GM12878 (cell line): ENCODE measurements around the gene USF3. TPM values are rescaled to one million over a fixed set of nuclear protein-coding genes. Genes with fewer than 3 reads are reported as not detected.

Source experiments
- ATAC-seq: fragments of 200-7000 bp; cut with Tn5 transposase; 3 replicates; pipeline ENCODE4 v1.9.1; 2020; ENCODE audit warnings: mild to moderate bottlenecking, moderate library complexity
- BruUV-seq: library from RNA; stranded (reverse); fragments of 400-500 nt; replicated peaks from 2 replicates; lab custom pipeline; 2021; lab: Mats Ljungman, UMichigan
- CTCF ChIA-PET: fragments of 300-600 bp; sonication (Branson Sonifier 250); formaldehyde crosslinking; extraction: SDS; loops from one replicate; lab custom pipeline; 2021; ENCODE audit warnings: inconsistent platforms; lab: Yijun Ruan, JAX
- POLR2A ChIA-PET: fragments of 350-600 bp; formaldehyde crosslinking; extraction: SDS; loops from one replicate; lab custom pipeline; 2021; ENCODE audit warnings: inconsistent platforms; lab: Charles Lee
- RAD21 ChIA-PET: fragments of 300-600 bp; sonication (Branson Sonifier 250); formaldehyde crosslinking; loops from one replicate; lab custom pipeline; 2023; ENCODE audit warnings: antibody characterized with exemption; ENCODE audit not compliant: unreplicated experiment; lab: Charles Lee
- SMC1A ChIA-PET: fragments of 300-600 bp; sonication (Branson Sonifier 250); formaldehyde crosslinking; loops from one replicate; lab custom pipeline; 2023; ENCODE audit not compliant: unreplicated experiment, uncharacterized antibody; lab: Charles Lee
- DNase-seq: peaks from one replicate; pipeline ENCODE4 v3.0.0-alpha.2; 2011; ENCODE audit warnings: low read depth, low spot score
- FAIRE-seq: peaks from 3 replicates; lab custom pipeline; 2011; peaks lifted over from hg19 to GRCh38; lab: Jason Lieb, UNC
- H2AFZ ChIP-seq: 2 replicates; pipeline ENCODE4 v1.6.0; 2011; ENCODE audit warnings: low read depth, low read length, control low read depth; ENCODE audit not compliant: control insufficient read depth
- H3K27ac ChIP-seq: 2 replicates; pipeline ENCODE4 v1.5.1; 2011; ENCODE audit warnings: control low read depth; ENCODE audit not compliant: control insufficient read depth, insufficient read depth
- H3K27me3 ChIP-seq, 2 experiments: replicated peaks in 1 of 2; 2 replicates each; pipeline versions ENCODE4 v1.6.0 to v1.6.1; 2011; ENCODE audit warnings: low read length in 1 of 2; ENCODE audit not compliant: control insufficient read depth in 2 of 2, insufficient read depth in 2 of 2
- H3K36me3 ChIP-seq, 2 experiments: 2 replicates each; pipeline ENCODE4 v1.5.1; 2011; ENCODE audit warnings: low read length in 1 of 2; ENCODE audit not compliant: control insufficient read depth in 2 of 2, insufficient read depth in 2 of 2
- H3K4me1 ChIP-seq: 2 replicates; pipeline ENCODE4 v1.6.1; 2011; ENCODE audit warnings: mild to moderate bottlenecking, low read length, moderate library complexity, mixed read lengths; ENCODE audit not compliant: control insufficient read depth, insufficient read depth
- H3K4me2 ChIP-seq: 2 replicates; pipeline ENCODE4 v1.6.0; 2011; ENCODE audit warnings: control low read depth; ENCODE audit not compliant: control insufficient read depth, insufficient read depth
- H3K4me3 ChIP-seq: fragments of 200-600 bp; sonication (generic); 2 replicates; pipeline ENCODE4 v1.5.1; 2016
- H3K79me2 ChIP-seq: 2 replicates; pipeline ENCODE4 v1.6.0; 2011; ENCODE audit warnings: low read length; ENCODE audit not compliant: control insufficient read depth, insufficient read depth
- H3K9ac ChIP-seq: 2 replicates; pipeline ENCODE4 v1.8.0; 2011; ENCODE audit warnings: low read length, control low read depth, mixed read lengths; ENCODE audit not compliant: control insufficient read depth, insufficient read depth
- H3K9me3 ChIP-seq: replicated peaks from 3 replicates; pipeline ENCODE4 v1.5.1; 2011; ENCODE audit warnings: mild to moderate bottlenecking, low read length; ENCODE audit not compliant: control insufficient read depth, insufficient read depth
- H4K20me1 ChIP-seq: 2 replicates; pipeline ENCODE4 v1.6.0; 2011; ENCODE audit not compliant: control insufficient read depth, insufficient read depth
- BCL3 ChIP-seq: IDR thresholded peaks from 2 replicates; pipeline ENCODE4 v1.6.1; 2011; ENCODE audit warnings: borderline replicate concordance, low read depth, mild to moderate bottlenecking, moderate library complexity, low read length; ENCODE audit not compliant: insufficient read depth, poor library complexity, severe bottlenecking
- CBX3 ChIP-seq: fragments of 200-600 bp; sonication (generic); IDR thresholded peaks from 2 replicates; pipeline ENCODE4 v1.6.1; 2016; ENCODE audit warnings: low read depth, borderline replicate concordance
- MTA2 ChIP-seq: fragments of 450-650 bp; IDR thresholded peaks from 2 replicates; pipeline ENCODE4 v1.6.1; 2016; ENCODE audit warnings: low read depth, mild to moderate bottlenecking, moderate library complexity
- POU2F2 ChIP-seq: IDR thresholded peaks from 3 replicates; pipeline ENCODE4 v1.6.1; 2011; ENCODE audit warnings: low read depth, mild to moderate bottlenecking, low read length, borderline replicate concordance
- TAF1 ChIP-seq: IDR thresholded peaks from 2 replicates; pipeline ENCODE4 v1.6.1; 2011; ENCODE audit warnings: mild to moderate bottlenecking, low read depth, low read length, borderline replicate concordance
- ZBTB33 ChIP-seq: fragments of 450-650 bp; IDR thresholded peaks from 2 replicates; pipeline ENCODE4 v1.6.1; 2017; ENCODE audit warnings: mild to moderate bottlenecking
- WGBS: methylation state at CpG from one replicate; pipeline ENCODE4 v1.1.6; 2016; ENCODE audit warnings: low lambda C conversion rate; ENCODE audit not compliant: insufficient replicate concordance, insufficient coverage; ENCODE audit errors: missing lambda C conversion rate; 5-methylcytosine and 5-hydroxymethylcytosine counted together
- in situ Hi-C: fragments of 300-500 bp; cut with MboI; formaldehyde crosslinking; loops from 9 replicates; pipeline ENCODE4 v1.14.3; 2018; ENCODE audit warnings: mixed read lengths
- intact Hi-C: fragments of 100-400 bp; cut with micrococcal nuclease; formaldehyde crosslinking; loops from one replicate; pipeline ENCODE4 v1.14.2; 2022; ENCODE audit not compliant: unreplicated experiment
- polyA plus RNA-seq, 11 experiments: library from polyadenylated mRNA; depleted of rRNA in 4 of 11; unstranded in 6 of 11; stranded (reverse) in 5 of 11; fragments of >200 nt; fragmentation: Nextera tagmentation in 4 of 11; fragmentation: Illumina TruSeq in 1 of 11; extraction: Ambion mirVana in 4 of 11; extraction: Trizol in 1 of 11; gene quantifications; 1 replicate in 1 of 11; 2 replicates in 10 of 11; pipeline versions ENCODE4 v1.2.1 to v1.2.3, GENCODE V29; 2011 to 2016; ENCODE audit warnings: inconsistent platforms in 2 of 11, missing spikeins in 2 of 11, low read depth in 1 of 11
- total RNA-seq, 4 experiments: library from RNA; depleted of rRNA in 3 of 4; stranded (reverse); fragments of >200 nt in 3 of 4; fragmentation: Illumina TruSeq in 1 of 4; extraction: Trizol in 1 of 4; gene quantifications; 2 replicates each; pipeline versions ENCODE4 v1.2.1 to v1.2.3, GENCODE V29; 2013 to 2021

The USF3 gene
- total and polyA plus RNA-seq, 10 of the 15 experiments (the other 5 are each of a cell fraction or from before 2014, with no cell fraction given): 3.1 to 15.9 (median 7.8) TPM

DNA sequence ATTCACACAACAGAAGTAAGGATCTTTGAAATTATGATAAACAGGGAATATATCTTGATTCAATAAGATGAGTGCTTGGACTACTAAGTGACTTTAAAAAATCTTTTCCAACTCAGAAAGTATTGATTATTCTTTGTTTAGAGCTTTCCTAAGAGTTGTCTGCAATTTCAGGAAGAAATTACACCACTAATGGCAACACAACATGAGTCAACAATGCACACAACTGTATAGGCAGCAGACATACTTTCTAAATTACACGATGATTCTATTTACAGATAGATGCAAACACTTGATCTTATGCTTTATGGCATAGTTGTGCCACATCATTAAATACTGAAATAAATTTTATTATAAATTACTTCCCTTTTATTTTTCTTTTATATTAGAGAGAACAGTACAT, 45.2 kb upstream of the USF3 start (continued):
- peak; percentile 57 for TF ChIP-seq BCL3

- Histone ChIP-seq H3K9me3 (no peaks in the 10 kb centered on the region), H3K4me1 (peaks cover 9% of the 10 kb centered on the region; the same call in 1 of the 2 replicates)
- no TSS peak for BruUV-seq
- TF ChIP-seq POU2F2 (no peak), ZBTB33 (no peak), TAF1 (no peak), CBX3 (no peak), MTA2 (no peak)
- TF ChIP-seq, all 136 proteins: peak for 0
- no peak overlapping the region for H2AFZ ChIP-seq
- ATAC-seq: no peak
- no peak overlapping the region for H3K9ac ChIP-seq
- ChIA-PET POLR2A (interaction anchor here (0.6 to 2.8 kb wide), 9 partner anchors 10 to 1974 kb away, joined by 3 to 9 read pairs (median 3); no protein-coding TSS in a partner anchor), CTCF (interaction anchor here (0.6 to 5.1 kb wide), 13 partner anchors 10 to 414 kb away, joined by 3 to 34 read pairs (median 3); partner anchors contain the start of genes GRAMD1C and USF3), RAD21 (interaction anchor here (0.9 to 1.6 kb wide), 8 partner anchors 25 to 245 kb away, joined by 3 to 6 read pairs (median 4); no protein-coding TSS in a partner anchor), SMC1A (interaction anchor here (0.6 to 1.9 kb wide), 26 partner anchors 8 to 414 kb away, joined by 3 to 9 read pairs (median 4); no protein-coding TSS in a partner anchor)
- peak overlapping the region; percentile 13; the same call in 1 of the 2 replicates for H3K4me3 ChIP-seq
- in situ Hi-C loops (loop anchor here (5.0 to 10.0 kb wide), 2 partner anchors 246 to 311 kb away; no protein-coding TSS in a partner anchor), intact Hi-C loops (loop anchor here (10.0 kb wide), 2 partner anchors 474 to 714 kb away; no protein-coding TSS in a partner anchor)
- 0 out of 2 replicates have a peak overlapping the region, but pooled peaks have one; percentile 81 for H3K4me2 ChIP-seq
- FAIRE-seq: no peak
- H4K20me1 ChIP-seq: no peaks in the 10 kb centered on the region; the same call in 1 of the 2 replicates
- H3K27ac ChIP-seq: no peak overlapping the region
- no peaks in the 10 kb centered on the region for H3K27me3 ChIP-seq
- no peak for DNase-seq
- WGBS: 16% methylated on average over 5 of the region's 5 CpGs
- no peaks in the 10 kb centered on the region for H3K36me3 ChIP-seq
- peaks cover 100% of the 10 kb centered on the region for H3K79me2 ChIP-seq
Measured at GRCh38 chr3:113741086-113741485, 44.6 kb upstream of the USF3 start.
